NCI-H526 treated with DMSO at 0.1 percent for 48 hours (cell line): ENCODE results near the gene ARHGDIB.

ENCODE experiments used
- DNase-seq: peaks from one replicate; lab custom pipeline; 2025; lab: John Stamatoyannopoulos, UW

Gene ARHGDIB

DNA sequence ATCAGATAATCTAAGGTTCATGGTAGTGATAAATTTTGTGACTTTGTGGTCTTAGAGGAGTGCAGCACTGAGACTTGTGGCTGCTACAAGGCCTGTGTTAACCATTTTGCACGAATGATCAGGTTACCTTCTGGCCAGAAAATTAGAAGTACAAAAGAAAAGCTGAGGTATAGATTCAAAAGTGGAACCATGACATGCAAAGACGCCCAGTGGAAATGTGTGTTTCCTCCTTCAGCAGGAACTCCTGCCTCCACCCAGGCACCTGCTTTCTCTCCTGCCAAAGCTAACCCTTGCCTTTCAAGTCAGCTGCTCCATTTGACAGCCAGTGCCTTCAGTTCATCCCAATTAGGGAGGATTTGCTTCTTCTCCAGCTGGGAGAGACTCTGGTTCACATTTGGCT is 21.6 kb upstream of the ARHGDIB start:
- DNase-seq: no peak

DNA sequence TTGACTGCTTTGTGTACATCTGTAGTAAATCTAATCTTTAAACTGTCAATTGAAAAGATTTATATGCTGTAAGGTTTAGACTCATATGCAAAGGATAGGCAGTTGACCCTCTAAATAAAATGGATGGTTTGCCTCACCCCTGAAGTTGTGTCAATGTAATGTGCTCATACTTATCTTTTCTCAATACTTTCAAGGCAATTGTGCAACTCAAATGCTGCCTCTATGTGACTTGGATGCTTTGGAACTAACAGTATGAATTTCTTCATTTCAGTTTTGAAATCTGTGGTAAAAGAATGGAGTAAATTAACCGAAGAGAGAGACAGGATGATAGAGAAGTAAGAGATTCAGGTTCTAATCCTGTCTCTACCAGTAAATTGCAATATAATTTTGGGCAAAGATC is 21.2 kb upstream of the ARHGDIB start:
- DNase-seq: no peak

DNA sequence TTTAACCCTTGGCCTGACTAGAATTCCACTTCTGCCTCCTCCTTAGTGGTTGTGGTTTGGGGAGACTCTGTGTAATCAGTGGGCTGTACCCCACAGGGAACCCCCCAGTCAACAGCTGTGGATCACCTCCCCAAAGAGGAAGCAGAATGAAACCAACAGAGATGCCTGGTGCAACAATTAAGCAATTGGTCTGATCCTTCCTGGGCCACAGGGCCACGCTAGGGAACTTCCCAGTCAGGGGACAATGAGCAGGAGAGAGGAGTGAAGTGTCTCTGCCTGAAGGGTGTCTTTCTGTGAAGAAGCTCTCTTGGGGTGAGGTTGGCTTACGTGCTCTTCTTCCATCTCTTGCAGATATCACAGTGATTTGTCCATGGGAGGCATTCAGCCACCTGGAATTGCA is 19.6 kb upstream of the ARHGDIB start:
- no peak for DNase-seq

DNA sequence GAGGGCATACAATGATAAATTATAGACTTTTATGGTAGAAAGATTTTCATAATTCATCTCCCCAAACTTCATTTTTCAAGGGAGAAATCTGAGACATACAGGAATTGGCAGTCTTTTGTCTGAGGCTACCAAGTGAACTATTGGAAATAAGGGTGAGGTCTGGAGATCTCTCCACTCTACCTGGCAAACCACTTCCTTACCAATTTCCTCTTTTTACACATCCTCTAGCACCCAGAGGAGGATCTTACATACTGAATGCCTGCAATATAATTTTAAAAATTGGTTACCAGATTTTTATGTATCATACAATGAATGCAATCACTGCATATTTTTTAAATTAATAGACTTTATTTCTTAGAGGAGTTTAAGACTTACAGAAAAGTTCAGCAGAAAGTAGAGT is 18.1 kb upstream of the ARHGDIB start:
- DNase-seq: no peak

DNA sequence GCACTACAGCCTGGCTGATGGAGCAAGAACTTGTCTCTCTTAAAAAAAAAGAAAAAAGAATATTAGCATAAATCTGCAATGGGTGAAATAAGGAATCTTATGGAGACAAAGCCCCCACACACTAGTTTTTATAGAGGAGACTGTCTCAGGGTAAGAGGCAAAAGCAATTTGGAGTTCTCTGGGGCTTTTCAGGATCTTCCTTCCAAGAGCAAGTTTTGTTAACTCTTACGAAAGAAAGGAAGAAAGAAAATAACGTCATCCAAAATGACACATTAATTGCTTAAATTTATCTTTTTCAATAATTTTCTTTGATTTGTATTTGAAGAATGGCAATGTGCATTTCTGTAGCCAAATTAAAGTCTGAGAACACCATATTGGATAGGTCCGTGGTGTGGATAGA is 15.3 kb upstream of the ARHGDIB start:
- DNase-seq: no peak

DNA sequence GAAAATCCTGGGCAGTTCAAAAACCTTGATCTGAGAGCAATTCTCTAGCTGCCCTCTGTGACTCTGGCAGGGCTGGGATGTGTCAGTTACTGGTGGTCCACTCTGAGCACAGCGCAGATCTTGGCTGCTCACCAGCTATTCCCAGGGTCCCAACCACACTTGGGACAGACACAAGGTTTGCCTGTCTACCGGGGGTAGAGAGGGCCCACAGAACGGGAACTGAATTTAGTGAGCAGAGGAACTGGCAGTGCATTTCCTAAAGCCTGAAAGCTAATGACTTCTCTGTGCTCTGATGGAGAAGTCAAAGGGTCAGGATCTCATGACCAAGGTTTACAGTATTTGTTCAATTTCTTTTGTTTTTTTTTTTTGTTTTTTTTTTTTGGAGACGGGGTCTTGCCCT is 14.1 kb upstream of the ARHGDIB start:
- DNase-seq: no peak

DNA sequence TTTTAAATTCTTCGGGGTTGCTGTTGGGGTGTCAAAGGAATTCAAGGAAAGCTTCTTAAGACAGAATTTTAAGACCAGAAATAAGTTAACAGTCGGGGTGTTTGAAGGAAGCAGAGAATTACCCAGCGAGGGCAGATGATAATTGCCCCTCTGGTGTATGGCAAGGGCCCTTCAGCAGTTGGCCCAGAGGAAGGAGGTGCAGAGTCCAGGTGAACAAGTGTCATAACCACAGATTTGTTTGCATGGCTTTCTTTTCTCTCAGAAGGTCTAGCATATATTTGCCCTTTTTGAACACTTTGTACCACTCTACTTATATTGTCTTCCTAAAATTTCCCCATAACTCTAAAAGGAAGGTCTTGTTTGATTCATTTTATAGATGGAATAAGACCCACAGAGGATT is 13.2 kb upstream of the ARHGDIB start:
- DNase-seq: no peak

DNA sequence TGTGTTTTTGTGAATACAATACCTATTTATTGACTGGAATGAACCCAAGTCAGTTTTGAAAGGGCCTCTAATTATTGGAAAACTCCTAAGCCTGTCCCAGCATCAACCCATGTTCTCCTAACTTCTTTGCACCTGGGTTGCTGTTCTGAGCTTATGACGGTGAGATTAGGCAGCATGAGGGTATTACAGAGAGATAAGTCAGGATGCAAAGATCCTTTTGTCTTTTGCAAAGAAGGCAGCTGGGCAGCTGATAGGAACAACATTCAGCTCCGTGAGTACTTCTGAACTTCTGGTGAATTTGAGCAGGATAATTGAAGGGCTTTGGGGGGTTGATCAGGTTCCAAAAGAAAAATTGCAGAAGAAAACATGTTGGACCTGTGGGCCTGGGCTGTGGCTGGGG is 11.4 kb upstream of the ARHGDIB start, which contains the start of gene PDE6H:
TSS of gene PDE6H (plus strand) at position 227 of the 400 bp plus-strand sequence. CDS start 4,971 bp downstream, outside the sequence.
- no peak for DNase-seq

DNA sequence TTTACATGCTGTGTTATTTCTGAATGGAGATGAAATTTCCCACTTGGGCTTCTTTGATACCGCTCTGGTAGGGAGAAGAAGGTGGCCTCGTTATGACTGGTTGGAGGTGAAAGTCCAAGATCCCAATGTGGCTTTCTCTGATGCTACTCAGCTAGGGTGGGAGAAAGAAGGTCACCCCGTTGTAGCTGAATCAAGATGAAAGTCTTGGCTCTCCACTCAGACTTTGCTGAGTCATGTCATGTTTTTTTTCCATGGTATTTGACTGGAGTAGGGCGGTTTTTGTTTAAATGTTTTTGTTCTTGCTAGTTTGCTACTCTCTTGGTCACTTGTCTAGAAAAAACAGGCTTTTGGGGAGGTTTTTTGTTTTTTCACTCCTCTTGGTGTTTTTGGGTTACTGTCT is 9.1 kb upstream of the ARHGDIB start:
- no peak for DNase-seq

DNA sequence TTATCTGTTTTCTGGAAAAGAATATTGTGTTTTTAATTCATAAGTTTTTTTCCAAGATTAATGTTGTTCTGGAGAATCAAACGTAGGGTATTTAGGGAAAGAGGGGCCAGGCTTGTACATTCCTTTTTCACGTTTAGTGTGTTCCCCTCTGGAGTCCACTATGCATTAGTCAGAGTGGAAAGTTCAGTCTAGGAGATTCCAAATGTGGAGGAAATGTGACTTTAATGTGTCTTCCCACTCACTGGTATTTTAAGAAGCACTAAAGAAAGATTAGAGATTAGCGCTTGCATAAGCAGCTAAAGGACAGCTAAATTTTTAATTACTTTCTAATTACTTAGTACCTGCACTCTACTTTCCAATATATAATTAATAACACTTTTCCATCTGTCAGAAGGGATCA is 7.1 kb upstream of the ARHGDIB start:
- DNase-seq: no peak

DNA sequence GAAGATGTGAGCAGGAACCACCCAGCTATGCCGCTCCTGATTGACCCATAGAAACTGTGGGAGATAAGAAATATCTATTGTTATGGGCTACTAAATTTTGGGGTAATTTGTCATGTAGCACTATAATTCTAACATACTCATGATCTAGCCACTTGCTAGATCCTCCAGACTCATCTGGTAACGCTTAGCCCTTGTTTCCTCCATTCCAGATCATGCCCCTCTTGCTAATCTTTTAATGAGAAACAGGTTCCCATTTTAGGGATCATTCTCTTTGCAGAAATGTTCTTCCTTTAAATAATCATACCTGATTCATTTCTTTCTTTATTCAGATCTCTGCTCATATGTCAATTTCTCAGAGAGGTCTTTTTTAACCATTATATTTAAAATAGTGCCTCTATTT is 3.8 kb upstream of the ARHGDIB start:
- DNase-seq: no peak

DNA sequence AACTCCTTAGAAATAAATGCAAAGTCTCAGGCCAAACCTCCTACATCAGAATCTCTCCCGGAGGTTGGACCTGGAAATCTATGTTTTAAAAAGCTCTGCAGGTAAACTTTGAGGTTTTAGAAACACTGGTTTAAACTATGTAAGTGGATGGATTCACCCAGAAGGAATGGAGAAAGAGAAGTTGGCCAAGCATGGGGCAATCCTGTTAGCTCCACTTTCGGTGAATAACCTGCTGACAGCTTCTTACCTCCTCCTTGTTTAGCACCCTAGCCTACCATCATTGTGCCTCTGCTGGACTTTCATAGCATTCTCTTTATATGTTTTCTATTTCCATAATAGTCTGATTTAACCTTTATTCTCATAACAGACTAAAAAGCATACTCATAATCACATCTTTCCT is 3.0 kb upstream of the ARHGDIB start:
- DNase-seq: no peak

DNA sequence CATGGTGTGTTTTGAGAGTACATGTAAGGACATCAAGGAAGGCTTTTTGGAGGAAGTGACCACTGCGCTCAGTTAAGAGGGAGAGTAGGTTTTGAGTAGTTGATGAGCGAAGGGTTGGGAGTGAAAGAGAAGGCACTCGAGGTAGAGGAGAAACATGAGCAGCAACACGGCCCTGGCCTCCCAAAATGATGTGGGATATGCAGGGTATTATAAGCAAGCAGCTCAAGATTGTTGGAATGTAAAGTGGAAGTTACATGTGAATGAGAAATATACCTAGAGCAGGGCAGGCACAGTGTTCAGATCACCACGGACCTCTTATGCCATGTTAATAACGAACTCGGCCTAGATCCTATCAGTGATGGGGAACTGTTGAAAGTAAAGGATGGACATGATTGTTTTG is 2.1 kb upstream of the ARHGDIB start:
- DNase-seq: no peak

DNA sequence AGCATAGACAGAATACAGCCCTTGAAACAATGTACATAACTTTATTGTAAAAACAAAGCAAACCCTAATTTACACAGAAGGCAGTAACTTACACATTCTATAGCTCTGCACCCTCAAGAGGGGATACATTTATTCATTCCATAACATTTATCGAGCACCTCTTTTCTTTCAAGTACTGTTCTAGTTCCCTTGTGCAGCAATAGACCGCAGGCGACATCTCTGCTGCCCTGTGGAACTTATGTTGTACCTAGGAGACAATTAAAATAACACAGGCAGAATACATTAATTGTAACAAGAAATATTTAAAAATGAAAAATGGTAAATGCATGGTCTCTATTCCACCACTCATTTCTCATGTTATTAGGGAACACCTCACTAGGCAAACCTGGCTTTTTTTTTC is 1.4 kb upstream of the ARHGDIB start:
- no peak for DNase-seq

DNA sequence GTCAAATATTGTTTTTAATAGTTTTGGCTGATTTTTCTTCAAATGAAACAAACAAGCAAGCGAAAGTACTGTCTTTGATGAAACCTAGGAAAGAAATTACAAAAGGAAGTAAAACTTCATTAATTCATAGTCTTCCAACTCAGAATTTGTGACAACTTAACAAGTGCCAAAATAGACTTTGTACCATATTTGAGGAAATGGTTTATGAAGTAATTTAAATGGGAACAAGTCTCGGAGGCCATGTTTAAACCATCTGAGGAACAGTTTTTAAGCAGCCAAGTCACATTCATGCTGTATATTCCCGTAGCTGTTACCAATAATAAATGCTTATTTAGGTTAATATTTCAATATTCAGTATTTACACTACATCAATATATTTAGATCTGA is 745 bp upstream of the ARHGDIB start:
- DNase-seq: no peak

DNA sequence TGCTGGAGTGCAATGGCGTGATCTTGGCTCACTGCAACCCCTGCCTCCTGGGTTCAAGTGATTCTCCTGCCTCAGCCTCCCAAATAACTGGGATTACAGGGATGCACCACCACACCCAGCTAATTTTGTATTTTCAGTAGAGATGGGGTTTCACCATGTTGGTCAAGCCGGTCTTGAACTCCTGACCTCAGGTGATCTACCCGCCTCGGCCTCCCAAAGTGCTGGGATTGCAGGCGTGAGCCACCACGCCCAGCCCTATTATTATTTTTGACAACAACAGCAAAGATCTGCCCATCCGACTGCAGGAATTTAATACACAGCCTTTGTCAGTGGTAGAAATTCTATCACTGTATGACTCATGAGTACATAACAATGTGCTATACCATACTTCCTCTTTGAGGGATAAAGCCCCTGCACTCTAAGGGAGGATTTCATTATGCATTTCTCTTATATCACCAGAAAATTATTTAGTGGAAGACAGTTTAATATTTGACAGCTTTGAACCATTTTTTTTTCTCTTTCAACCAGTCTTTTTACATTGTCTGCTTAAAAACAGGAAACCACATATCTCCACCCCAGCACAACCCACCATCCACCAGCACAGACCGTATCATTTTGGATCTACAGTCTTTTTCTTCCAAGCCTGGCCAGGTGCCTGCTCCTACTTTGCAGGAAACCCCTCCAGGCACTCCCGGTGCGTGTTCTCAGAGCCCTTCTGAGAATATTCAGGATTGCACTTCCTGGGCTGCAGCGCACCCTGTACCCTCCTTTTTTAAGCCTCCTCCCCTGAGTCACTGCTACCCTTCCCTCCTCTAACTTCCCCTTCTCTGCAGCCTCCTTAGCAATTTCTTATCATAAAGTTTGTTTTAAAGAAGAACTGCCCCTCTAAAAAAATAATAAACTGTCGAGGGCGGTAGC is 594 bp downstream of the ARHGDIB start:
- DNase-seq: no peak

DNA sequence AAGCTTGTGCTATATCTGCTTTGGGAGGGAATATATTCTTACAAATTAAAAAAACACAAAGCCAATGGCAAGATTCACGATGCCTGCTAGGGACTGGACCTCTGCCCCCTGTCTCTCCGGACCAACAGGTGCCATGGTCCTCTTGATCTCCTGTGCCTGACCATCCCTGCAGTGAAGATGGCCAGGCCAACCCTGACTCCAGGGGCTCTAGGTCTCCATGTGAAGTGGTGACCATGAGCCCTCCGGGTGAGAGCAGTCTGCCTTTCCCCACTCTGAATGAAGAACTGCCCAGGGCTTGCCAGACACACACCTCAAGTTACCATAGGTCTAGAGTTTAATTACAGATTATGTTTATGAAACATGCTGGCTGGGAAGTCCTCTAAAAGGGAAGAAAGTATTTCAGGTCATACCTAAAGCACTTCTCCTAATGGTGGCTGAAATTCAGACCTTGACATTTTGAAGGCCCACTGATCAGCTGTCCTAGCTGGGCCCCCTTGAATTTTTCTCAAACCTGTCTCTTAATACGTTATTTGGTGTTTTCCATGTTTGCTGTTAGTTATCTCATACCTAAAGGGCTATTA is 1.4 kb downstream of the ARHGDIB start:
- no peak for DNase-seq

DNA sequence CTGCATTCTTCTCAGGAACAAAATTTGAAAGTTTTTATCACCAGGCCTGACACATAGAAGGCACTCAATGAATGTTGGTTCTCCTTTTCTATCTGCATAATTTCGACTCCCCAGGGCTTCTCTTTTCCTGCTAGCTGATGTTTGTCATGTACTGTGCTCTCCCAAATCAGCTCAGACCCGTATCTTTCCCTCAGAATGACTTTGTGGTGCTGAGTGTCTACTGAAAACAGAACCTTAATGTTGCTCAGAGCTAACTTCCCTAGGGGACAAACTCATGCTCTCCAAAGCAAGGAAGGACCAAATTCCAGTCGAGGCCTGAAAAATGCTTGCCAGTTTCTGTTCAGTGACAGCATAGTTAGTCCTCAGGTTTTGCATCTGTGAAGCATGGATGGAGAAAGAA is 1.9 kb downstream of the ARHGDIB start:
- DNase-seq: no peak

DNA sequence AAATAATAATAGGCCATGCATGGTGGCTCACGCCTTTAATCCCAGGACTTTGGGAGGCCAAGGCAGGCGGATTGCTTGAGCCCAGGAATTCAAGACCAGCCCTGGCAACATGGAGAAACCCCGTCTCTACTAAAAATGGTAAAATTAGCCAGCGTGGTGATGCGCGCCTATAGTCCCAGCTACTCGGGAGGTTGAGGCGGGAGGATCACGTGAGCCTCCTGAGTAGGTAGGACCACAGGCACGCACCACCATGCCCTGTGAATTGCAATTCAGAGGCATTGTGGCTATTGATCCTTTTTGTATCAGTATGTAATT is 2.3 kb downstream of the ARHGDIB start:
- DNase-seq: no peak

DNA sequence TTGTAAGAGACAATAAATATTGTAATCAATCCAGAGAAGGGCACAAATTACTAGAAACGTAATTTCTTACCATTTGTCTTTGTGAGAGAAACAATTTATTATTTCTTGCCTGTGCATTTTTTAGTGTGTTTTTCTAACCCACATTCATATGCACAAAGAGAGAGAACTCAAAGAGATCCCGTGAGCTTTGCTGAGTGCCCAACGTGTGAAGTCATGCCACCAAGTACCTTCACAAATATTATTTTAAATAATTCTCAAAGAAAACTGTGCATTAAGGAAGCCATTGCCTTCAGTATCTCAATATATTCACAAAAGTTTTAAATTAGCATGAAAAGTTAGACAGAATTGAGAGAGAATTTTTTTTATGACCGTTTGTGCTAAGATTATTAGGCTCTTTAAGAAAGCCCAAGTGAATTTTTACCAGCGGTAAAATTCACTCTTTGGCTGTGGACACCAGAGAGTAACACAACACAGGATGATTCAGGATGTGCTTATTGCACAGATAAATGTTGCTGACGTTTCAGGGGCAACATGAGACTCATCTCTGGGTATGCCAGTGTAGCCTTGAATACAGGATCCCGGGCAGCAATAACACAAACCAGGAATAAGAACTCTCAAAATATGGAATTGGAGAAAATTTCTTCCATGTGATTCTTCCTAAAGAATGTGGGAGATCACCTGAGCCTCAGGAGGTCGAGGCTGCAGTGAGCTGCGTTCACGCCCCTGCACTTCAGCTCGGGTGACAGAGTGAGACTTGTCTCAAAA is 2.9 kb downstream of the ARHGDIB start:
- DNase-seq: no peak

DNA sequence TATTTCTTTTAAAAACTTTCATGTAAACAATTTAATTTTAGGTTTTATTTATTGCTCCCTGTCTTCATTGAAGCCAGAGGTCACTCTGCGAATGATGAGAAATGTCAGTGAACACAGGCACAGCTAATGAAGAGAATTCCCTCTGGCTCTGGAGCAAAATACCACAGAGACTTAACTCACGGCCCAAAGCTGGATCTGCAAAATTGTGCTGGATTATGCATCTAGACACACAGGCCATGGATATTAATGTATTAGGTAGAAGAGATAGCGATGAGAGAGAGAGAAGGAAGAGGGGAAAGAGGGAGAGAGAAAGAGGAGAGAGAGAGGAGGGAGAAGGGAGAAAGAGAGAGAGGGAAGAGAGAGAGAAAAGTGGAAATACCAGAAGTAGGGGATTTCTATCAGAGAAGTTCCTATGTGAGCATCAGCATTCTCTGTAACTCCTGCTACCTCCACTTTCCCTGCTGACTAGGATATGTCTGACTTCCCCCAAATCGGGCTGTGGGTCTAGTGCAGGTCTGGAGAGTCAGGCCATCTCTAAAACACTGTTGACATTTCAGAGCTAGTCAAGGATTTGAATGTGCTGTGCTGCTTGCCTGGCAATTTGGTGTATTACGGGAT is 3.7 kb downstream of the ARHGDIB start:
- no peak for DNase-seq

DNA sequence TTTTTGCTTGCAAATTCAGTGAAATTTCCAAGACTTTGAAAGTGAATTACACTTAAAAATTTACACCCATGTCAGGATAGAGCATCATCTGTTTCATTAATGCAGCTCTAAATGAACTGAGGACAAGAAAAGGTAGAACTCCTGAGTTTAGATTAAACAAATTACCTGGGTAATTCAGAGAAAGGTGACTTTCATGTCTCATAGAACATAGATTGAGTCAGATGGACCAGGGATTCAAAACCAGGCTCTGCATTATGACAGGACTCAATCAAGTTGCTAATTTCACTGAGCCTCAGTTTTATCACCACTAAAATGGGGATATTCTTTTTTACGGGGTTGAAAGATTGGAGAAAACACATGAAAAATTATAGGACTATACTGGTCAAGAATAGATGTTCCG is 4.5 kb downstream of the ARHGDIB start:
- no peak for DNase-seq
